Measurements from ENCODE around the gene IGFBP2. TPM values are rescaled to one million over a fixed set of nuclear protein-coding genes. Genes with fewer than 3 reads are reported as not detected.
A peak's percentile ranks its signal among the peaks of the same experiment; 100 is the strongest.

The IGFBP2 gene
- total RNA-seq, 1 donor from 2014 or later: not detected

DNA sequence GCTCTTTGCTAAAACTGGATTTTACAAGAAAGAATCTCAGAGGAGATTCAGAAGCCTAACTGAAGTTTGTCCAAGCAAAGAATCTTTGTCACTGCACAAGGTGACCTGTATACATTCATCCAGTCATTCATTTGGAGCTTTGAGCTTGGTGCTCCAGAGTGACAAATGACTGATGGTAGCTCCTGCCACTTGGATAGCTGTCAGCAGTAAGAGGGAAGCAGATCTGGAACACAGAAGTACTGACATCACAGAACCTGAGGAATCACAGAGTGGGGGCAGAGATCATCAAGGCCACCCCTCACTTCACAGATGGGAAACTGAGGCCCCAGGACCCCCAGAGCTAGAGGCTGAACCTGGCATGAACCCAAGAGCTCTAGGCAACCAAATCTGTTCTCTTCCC lies 28.8 kb upstream of the IGFBP2 start:
- CTCF ChIA-PET: no interaction called here
- peaks cover 8% of the 10 kb centered on the region for H3K4me1 Mint-ChIP-seq
- H3K4me3 Mint-ChIP-seq: no peak overlapping the region
- H3K27me3 Mint-ChIP-seq: peaks cover 15% of the 10 kb centered on the region
- POLR2A ChIA-PET: no interaction called here
- H3K27ac Mint-ChIP-seq: no peak overlapping the region
- intact Hi-C loops (cut with micrococcal nuclease): no loop called here
- DNase-seq (no peak), ATAC-seq (ENCODE audit: low read depth) (no peak)
- no peaks in the 10 kb centered on the region for H3K9me3 Mint-ChIP-seq
- no peaks in the 10 kb centered on the region for H3K36me3 Mint-ChIP-seq (ENCODE audit: low read depth)
- TF ChIP-seq, protein P1, sequence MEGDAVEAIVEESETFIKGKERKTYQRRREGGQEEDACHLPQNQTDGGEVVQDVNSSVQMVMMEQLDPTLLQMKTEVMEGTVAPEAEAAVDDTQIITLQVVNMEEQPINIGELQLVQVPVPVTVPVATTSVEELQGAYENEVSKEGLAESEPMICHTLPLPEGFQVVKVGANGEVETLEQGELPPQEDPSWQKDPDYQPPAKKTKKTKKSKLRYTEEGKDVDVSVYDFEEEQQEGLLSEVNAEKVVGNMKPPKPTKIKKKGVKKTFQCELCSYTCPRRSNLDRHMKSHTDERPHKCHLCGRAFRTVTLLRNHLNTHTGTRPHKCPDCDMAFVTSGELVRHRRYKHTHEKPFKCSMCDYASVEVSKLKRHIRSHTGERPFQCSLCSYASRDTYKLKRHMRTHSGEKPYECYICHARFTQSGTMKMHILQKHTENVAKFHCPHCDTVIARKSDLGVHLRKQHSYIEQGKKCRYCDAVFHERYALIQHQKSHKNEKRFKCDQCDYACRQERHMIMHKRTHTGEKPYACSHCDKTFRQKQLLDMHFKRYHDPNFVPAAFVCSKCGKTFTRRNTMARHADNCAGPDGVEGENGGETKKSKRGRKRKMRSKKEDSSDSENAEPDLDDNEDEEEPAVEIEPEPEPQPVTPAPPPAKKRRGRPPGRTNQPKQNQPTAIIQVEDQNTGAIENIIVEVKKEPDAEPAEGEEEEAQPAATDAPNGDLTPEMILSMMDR (IDR thresholded peaks at IDR 0.05): no peak

DNA sequence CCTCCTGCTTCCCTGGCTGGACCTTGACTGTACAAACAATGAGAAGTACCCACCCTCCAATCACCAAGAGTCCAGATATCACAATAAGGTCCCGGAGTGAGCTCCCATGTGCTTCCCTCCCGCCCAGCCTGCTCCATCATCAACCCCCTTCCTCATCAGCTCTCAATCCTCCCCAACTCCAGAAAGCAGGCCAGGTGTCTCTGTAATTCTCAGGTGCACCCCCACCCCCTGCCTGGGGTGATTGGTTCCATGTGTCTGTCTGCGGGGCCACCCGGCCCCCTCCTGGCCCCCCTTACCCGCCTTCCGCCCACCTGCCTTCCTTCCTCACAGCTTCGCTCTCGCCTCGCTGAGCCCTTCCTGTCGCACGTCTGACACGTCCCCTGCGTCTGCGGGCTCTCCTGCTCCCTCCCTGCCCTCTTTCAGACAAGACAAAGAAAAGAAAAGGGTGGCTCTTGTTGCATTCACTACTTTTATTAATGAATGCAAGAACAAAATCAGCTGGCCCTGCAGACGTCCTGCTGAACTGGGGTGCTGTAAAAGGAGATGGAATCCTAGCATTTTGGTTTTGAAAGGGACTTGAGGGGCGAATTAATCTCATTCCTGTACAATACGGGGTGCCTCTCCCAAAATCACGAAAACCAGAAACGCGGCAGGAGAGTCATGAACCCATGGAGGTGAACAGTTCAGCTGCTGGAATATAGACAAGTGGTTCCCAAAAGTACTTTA lies 26.5 kb upstream of the IGFBP2 start:
- no peak overlapping the region for H3K4me3 Mint-ChIP-seq
- H3K36me3 Mint-ChIP-seq (ENCODE audit: low read depth): no peaks in the 10 kb centered on the region
- CTCF ChIA-PET: no interaction called here
- DNase-seq (no peak), ATAC-seq (ENCODE audit: low read depth) (peak; percentile 21)
- POLR2A ChIA-PET: no interaction called here
- TF ChIP-seq, protein P1 (IDR thresholded peaks at IDR 0.05): no peak
- H3K27ac Mint-ChIP-seq: no peak overlapping the region
- intact Hi-C loops (cut with micrococcal nuclease): no loop called here
- H3K4me1 Mint-ChIP-seq: peaks cover 8% of the 10 kb centered on the region
- no peaks in the 10 kb centered on the region for H3K9me3 Mint-ChIP-seq
- peaks cover 13% of the 10 kb centered on the region for H3K27me3 Mint-ChIP-seq

DNA sequence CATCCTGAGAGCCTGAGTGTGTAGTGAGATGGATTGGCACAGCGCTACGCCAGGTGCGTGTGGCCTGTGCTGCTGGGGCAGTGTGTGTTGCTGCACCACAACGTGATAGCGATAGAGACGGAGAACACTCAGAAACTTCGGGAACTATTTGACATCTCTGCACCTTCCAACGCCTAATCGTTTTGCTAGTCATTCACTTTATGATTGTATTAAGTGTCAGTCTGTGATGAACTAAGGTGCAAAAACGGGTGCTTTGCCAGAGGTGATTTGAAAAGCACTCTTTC lies 26.0 kb upstream of the IGFBP2 start:
- ATAC-seq (ENCODE audit: low read depth): no peak
- H3K4me3 Mint-ChIP-seq: no peak overlapping the region
- DNase-seq: no peak
- no peak overlapping the region for H3K27ac Mint-ChIP-seq
- intact Hi-C loops (cut with micrococcal nuclease): no loop called here
- H3K27me3 Mint-ChIP-seq: peaks cover 13% of the 10 kb centered on the region
- ChIA-PET POLR2A (no interaction called here), CTCF (no interaction called here)
- H3K36me3 Mint-ChIP-seq (ENCODE audit: low read depth): no peaks in the 10 kb centered on the region
- H3K4me1 Mint-ChIP-seq: peaks cover 8% of the 10 kb centered on the region
- TF ChIP-seq, protein P1 (IDR thresholded peaks at IDR 0.05): no peak
- H3K9me3 Mint-ChIP-seq: no peaks in the 10 kb centered on the region

DNA sequence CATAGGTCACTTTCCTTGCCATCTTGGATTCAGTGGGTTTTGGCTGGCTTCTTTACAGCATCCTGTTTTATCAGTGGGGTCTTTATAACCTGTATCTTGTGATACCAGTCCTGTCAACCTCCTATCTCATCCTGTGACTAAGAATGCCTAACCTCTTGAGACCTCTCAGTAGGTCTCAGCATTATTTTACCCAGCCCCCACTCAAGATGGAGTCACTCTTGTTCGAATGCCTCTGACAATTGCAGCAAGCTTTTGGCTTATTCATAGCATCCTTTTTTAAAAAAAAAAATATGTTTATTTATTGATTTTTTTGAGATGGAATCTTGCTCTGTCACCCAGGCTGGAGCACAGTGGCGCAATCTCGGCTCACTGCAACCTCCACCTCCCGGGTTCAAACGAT lies 24.7 kb upstream of the IGFBP2 start:
- Mint-ChIP-seq H3K4me3 (no peak overlapping the region), H3K27me3 (peaks cover 15% of the 10 kb centered on the region), H3K27ac (no peak overlapping the region), H3K9me3 (no peaks in the 10 kb centered on the region), H3K36me3 (ENCODE audit: low read depth) (no peaks in the 10 kb centered on the region), H3K4me1 (peaks cover 8% of the 10 kb centered on the region)
- no peak for ATAC-seq (ENCODE audit: low read depth)
- ChIA-PET CTCF (no interaction called here), POLR2A (no interaction called here)
- no peak for DNase-seq
- intact Hi-C loops (cut with micrococcal nuclease): no loop called here
- TF ChIP-seq, protein P1 (IDR thresholded peaks at IDR 0.05): no peak

DNA sequence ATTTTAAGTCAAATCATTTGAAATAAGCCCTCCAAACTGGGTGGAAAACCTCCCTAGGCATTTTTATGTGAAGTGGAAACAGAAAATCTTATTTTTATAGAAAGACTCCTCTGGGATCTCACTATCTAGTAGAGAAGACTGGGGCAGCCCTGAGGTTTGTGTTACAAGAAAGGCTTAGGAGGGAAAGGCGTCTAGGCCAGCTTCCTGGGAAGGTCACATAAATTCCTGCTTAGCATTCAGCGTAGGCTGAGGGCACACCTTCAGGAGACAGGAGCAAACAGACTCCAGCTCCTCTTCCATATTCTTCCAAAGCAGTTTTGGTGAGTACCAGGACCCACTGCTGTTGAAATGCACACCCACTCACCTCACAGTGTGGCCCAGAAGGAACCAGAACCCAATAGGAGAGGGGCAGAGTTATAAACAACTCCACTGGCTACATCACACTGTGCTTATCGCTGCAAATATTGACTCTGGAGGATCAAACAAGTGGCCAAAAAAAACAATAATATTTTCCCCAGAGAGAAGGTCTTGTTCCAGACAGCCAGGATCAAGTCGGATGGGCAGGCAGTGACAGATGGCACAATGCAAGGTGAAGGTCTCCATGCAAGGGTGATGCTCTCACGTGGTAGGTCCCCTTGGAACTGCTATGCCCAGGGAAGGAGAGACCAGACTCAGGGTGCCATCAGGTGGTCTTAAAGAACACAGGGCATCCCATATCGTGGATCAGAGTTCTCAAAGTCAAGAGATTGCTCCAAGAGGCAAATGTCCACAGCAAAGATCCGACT lies 17.7 kb upstream of the IGFBP2 start:
- POLR2A ChIA-PET: no interaction called here
- Mint-ChIP-seq H3K4me3 (no peak overlapping the region), H3K36me3 (ENCODE audit: low read depth) (no peaks in the 10 kb centered on the region), H3K9me3 (no peaks in the 10 kb centered on the region), H3K4me1 (no peaks in the 10 kb centered on the region), H3K27ac (no peak overlapping the region), H3K27me3 (peaks cover 10% of the 10 kb centered on the region)
- TF ChIP-seq, protein P1 (IDR thresholded peaks at IDR 0.05): no peak
- no peak for ATAC-seq (ENCODE audit: low read depth)
- intact Hi-C loops (cut with micrococcal nuclease): no loop called here
- DNase-seq: no peak
- CTCF ChIA-PET: no interaction called here

Data from activated B cell treated with CpG ODN at 0.5 μM for 24 hours (primary cell).